Activated T-cell treated with anti-CD3 and anti-CD28 coated beads for 24 hours (primary cell): ENCODE measurements around the gene MSL1.

ENCODE experiments used
- DNase-seq: peaks from one replicate; pipeline ENCODE4 v3.0.0-alpha.2; 2020; ENCODE audit warnings: low read depth

The MSL1 gene

DNA sequence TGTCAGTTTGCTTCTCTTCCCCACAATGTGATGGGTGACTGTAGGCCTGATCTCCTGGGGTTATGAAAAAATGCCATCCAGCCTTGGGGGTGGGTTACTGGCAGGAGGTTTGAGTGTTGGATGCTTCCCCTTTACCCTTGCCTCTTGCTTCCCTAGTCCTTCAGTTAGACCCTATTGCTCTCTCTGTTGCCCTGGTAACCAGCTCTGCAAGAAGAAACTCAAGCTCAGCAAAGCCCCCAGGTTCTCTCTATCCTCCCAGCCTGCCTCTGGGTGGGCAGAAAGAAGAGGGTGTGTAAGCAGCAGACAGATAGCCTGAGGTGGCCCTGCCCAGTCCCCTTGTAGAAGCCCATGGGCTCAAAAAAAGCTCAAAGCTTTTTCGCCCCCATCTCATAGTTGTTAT lies 52.7 kb downstream of the MSL1 start:
- DNase-seq, result no peak

DNA sequence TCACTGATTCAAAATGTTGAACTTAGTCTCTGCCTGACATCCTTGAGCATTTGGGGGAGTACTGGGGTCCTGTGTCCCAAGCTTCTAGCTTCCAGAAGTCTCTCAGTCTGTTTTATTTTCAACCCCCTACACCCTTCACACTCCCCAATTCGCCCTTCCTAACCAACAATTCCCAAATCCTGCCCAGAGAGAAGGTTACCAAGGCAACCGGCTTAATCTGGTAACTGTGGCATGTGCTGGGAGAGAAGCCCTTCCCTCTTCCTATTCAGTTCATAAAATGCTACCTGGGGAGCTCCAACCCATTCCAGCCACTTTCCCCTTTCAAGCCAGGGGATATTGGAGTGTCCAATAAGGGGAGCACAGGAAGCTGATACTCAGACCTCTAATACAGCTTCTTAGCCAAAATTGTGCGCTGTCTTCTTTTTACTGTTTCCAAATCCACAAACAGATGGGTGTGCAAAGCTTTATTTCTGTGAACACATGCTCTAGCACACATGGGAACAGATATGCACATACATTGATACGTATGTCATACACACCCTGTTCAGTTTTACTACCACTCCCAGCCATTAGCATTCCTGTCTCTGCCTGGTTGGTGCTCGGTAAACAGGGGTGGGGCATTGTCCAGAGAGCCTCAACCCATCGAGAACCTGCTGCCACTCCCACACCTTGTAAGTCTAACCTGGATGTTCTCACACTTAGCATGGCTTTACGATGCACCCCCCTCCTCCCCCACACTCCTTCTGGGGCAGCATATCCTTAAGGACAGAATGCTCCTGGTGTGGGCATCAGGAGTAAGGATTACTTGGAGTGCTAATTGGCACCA lies 54.4 kb downstream of the MSL1 start:
- no peak for DNase-seq

DNA sequence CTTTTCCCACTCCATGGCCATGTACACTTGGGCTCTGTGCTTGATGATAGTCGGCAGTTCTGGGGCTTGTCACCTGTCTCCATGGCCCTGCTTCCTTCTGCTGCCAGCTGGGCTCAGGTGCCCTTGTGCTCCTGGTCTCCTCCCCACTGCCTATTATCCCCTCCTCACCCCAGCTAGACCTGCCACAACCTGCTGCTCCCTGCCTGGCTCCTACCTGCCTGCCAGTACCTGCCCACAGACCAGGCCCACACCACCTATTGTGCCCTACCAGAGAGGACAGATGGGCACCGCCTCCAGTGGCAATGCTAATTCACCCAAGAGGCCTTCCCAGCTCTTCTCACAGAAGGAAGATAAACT lies 55.0 kb downstream of the MSL1 start:
- DNase-seq, result no peak

- DNase-seq, result peak; percentile 82
Measured at GRCh38 chr17:40177275-40177874, 55.6 kb downstream of the MSL1 start, which contains the start of gene RAPGEFL1. Gene RAPGEFL1 (plus strand): TSS chr17:40177470. CDS start chr17:40177862, 392 bp downstream.

DNA sequence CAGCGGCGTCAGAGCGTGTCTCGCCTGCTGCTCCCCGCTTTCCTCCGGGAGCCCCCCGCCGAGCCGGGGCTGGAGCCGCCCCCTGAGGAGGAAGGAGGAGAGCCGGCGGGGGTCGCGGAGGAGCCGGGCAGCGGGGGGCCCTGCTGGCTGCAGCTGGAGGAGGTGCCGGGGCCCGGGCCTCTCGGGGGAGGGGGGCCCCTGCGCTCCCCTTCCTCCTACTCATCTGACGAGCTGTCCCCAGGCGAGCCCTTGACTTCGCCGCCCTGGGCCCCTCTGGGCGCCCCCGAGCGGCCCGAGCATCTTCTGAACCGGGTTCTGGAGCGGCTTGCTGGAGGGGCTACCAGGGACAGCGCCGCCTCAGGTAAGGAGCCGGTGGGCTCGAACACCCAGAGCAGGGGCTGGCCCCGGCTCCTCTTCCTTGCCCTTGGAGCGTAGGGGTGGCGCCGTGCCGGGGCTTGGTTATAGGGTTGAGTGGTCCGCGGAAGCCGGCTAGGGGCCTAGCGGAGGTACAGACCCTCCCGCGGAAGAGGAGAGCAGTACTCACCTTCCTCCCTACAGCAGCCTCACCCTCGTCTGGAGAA lies 56.3 kb downstream of the MSL1 start:
- no peak for DNase-seq

GRCh38 chr17:40178660-40179059 lies 56.9 kb downstream of the MSL1 start:
- DNase-seq, result no peak

DNA sequence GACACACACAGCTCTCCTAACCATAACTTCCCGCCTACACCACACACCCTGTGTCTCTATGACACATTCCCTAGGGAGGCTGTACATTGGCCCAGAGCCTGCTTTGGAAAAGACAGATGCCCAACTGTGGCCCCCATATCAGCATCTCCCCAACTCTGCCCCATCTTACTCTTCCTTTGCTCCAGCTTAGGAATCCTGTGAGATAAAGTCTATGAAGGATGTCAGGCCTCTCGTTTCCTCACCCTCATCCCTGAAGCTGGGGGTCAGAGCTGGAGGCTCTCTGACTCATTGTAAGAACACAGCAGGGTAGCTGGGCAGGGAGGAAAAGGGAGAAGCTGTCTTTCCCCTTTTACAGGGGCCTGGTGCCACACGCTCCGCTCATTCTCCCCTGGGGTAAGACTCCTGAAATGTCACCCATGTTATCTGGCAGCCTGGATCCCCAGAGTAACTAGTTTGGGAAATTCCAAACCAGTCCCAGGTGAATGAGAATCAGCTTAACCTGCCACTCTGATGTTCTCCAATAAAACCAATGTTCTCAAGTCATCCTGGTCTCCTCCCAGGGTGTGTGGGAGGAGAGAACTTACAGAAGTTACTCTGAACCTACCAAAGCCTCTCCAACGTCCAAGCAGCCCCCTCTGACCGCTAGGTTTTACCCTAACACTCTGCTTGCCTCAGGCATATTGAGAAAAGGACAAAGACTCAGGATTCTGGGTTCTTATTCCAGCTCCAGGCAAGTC lies 58.3 kb downstream of the MSL1 start:
- DNase-seq, result no peak

GRCh38 chr17:40180694-40181093 lies 58.9 kb downstream of the MSL1 start:
- no peak for DNase-seq

GRCh38 chr17:40181205-40181604 lies 59.4 kb downstream of the MSL1 start:
- DNase-seq, result no peak

DNA sequence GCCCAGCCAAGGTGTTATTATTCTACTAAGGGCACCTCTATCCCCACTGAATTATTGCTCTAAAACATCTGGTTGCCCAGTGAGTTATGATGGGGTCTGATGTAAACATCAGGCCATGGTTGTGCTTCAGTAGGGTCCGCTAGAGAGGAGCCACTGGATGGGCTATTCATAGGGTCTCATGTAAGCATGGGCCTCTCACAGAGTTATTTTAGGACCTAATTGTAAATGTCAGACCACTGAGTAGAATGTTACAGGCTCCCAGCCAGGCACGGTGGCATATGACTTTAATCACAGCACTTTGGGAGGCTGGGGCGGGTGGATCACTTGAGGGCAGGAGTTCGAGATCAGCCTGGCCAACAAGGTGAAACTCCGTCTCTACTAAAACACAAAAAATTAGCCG lies 60.8 kb downstream of the MSL1 start:
- DNase-seq, result no peak
